Right lobe of liver (tissue), 6 donors: ENCODE measurements around the gene BRK1. TPM values are rescaled to one million over a fixed set of nuclear protein-coding genes. Genes with fewer than 3 reads are reported as not detected.
"Not testable (repeated sequence)": the region's sequence is repeated elsewhere in the genome, so short reads cannot be mapped to it uniquely, and the experiment has no call there.

Experiments
- ATAC-seq, 4 donors: fragments of 200-7000 bp; cut with Tn5 transposase; one replicate each; pipeline ENCODE4 v1.9.1; 2020; ENCODE audit warnings: mild to moderate bottlenecking in 4 of 4, moderate library complexity in 4 of 4
- DNase-seq, 3 donors: peaks; one replicate each; pipeline ENCODE4 v3.0.0-alpha.2; 2020
- H3K27ac ChIP-seq, 3 donors: fragments of 200-600 bp; one replicate each; pipeline ENCODE4 v1.8.0; 2022
- H3K27me3 ChIP-seq, 2 donors: fragments of 200-600 bp; one replicate each; pipeline ENCODE4 v1.8.0; 2022
- H3K36me3 ChIP-seq, 4 donors: fragments of 200-600 bp; sonication (generic) in 1 of 4; one replicate each; pipeline versions ENCODE4 v1.5.1 to v1.8.0; 2017 to 2022; ENCODE audit warnings: control low read depth in 1 of 4
- H3K4me1 ChIP-seq, 4 donors: fragments of 200-600 bp; sonication (generic) in 1 of 4; one replicate each; pipeline versions ENCODE4 v1.5.1 to v1.8.0; 2017 to 2022; ENCODE audit warnings: control low read depth in 1 of 4
- H3K4me3 ChIP-seq, 3 donors: fragments of 200-600 bp; one replicate each; pipeline ENCODE4 v1.8.0; 2022
- H3K9me3 ChIP-seq, 4 donors: fragments of 200-600 bp; sonication (generic) in 1 of 4; one replicate each; pipeline versions ENCODE4 v1.5.1 to v1.8.0; 2017 to 2022; ENCODE audit warnings: control low read depth in 1 of 4
- POLR2A ChIP-seq: fragments of 450-650 bp; IDR thresholded peaks from one replicate; pipeline ENCODE4 v1.6.1; 2017; ENCODE audit warnings: antibody characterized with exemption, mild to moderate bottlenecking
- WGBS: methylation state at CpG from one replicate; pipeline ENCODE4 v1.1.6; 2018; ENCODE audit warnings: low coverage, low lambda C conversion rate; ENCODE audit not compliant: insufficient coverage; ENCODE audit errors: missing lambda C conversion rate; 5-methylcytosine and 5-hydroxymethylcytosine counted together
- intact Hi-C, 2 donors: fragments of 100-400 bp; cut with DNase I; formaldehyde crosslinking; loops; one replicate each; pipeline versions ENCODE4 v1.11.2 to v1.14.1; 2022
- total RNA-seq, 6 experiments: library from RNA; depleted of rRNA in 2 of 6; stranded (reverse); fragments of >200 nt in 2 of 6; fragmentation: NEBNext Ultra II Directional in 3 of 6; extraction: Animal tissue kit (Norgen Biotek cat#: 25700) in 3 of 6; gene quantifications; one replicate each; pipeline versions ENCODE4 v1.1.0 to v1.2.4, GENCODE V29; 2016 to 2023
- TF ChIP-seq, protein P1 (sequence below), 4 donors: fragments of 200-600 bp in 3 of 4; fragments of 450-650 bp in 1 of 4; IDR thresholded peaks; one replicate each; pipeline versions ENCODE4 v1.5.1 to v1.8.0; 2016 to 2022; ENCODE audit warnings: antibody characterized with exemption in 4 of 4, mild to moderate bottlenecking in 2 of 4
- donor health status: DM: no; HTN: yes; CAD: no.
- donor health status: DM: no; HTN: no; CAD: no.
- donor health status: DM: no; HTN: no; CAD: no.
- donor health status: DM: no; HTN: yes; CAD: no.
- donor health status: DM: no; HTN: yes; CAD: no.

The BRK1 gene
- total RNA-seq, 6 experiments from 2014 or later: 41.2 to 55.3 (median 42.7) TPM

- no peaks in the 10 kb centered on the region for H3K9me3 ChIP-seq
- DNase-seq (no peak), ATAC-seq (no peak)
- H3K36me3 ChIP-seq: no peaks in the 10 kb centered on the region
- intact Hi-C loops: no loop called here
- WGBS: 77% methylated on average over 4 of the region's 4 CpGs
- H3K4me3 ChIP-seq: no peak overlapping the region
- TF ChIP-seq, protein P1, sequence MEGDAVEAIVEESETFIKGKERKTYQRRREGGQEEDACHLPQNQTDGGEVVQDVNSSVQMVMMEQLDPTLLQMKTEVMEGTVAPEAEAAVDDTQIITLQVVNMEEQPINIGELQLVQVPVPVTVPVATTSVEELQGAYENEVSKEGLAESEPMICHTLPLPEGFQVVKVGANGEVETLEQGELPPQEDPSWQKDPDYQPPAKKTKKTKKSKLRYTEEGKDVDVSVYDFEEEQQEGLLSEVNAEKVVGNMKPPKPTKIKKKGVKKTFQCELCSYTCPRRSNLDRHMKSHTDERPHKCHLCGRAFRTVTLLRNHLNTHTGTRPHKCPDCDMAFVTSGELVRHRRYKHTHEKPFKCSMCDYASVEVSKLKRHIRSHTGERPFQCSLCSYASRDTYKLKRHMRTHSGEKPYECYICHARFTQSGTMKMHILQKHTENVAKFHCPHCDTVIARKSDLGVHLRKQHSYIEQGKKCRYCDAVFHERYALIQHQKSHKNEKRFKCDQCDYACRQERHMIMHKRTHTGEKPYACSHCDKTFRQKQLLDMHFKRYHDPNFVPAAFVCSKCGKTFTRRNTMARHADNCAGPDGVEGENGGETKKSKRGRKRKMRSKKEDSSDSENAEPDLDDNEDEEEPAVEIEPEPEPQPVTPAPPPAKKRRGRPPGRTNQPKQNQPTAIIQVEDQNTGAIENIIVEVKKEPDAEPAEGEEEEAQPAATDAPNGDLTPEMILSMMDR (IDR thresholded peaks at IDR 0.05): no peak
- TF ChIP-seq POLR2A: no peak
- no peak overlapping the region for H3K27ac ChIP-seq
- H3K4me1 ChIP-seq: peaks cover 0 to 18% (median 4%) of the 10 kb centered on the region in 4 donors
- no peaks in the 10 kb centered on the region for H3K27me3 ChIP-seq
These were observed 3.9 kb downstream of the BRK1 start for GRCh38 chr3:10119376-10119775.

GRCh38 chr3:10121064-10121463 is 5.6 kb downstream of the BRK1 start:
- H3K27me3 ChIP-seq: no peaks in the 10 kb centered on the region
- H3K36me3 ChIP-seq: peaks cover 0 to 7% (median 3%) of the 10 kb centered on the region in 4 donors
- intact Hi-C loops: no loop called here
- 92% methylated on average over 2 of the region's 2 CpGs for WGBS
- H3K4me3 ChIP-seq: no peak overlapping the region
- H3K27ac ChIP-seq: no peak overlapping the region
- TF ChIP-seq, protein P1 (IDR thresholded peaks at IDR 0.05): no peak
- TF ChIP-seq POLR2A: no peak
- no peak for ATAC-seq
- DNase-seq: no peak
- peaks cover 0 to 13% (median 4%) of the 10 kb centered on the region in 4 donors for H3K4me1 ChIP-seq
- no peaks in the 10 kb centered on the region for H3K9me3 ChIP-seq

DNA sequence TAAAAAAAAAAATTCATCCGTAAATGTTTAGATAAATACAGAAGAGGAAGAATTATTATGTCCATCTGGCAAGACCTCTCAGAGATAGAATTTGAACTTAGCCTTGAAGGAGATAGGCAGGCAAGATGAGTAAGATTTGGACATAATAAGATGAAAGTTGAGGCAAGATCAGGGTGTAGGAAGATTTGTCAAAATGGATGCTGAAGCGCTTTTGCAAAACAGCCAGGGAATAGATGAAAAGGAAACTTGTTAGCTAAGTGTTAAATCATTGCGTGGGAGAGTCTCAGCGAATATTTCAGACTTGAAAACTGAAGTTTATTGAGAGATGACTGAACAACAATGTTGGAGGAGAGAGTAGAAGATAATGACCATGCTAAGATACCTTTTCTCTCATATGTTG is 7.2 kb downstream of the BRK1 start:
- H3K4me1 ChIP-seq: peaks cover 0 to under 1% (median 0%) of the 10 kb centered on the region in 4 donors
- TF ChIP-seq, protein P1 (IDR thresholded peaks at IDR 0.05): no peak
- no peak for TF ChIP-seq POLR2A
- H3K4me3 ChIP-seq: no peak overlapping the region
- intact Hi-C loops: no loop called here
- WGBS: 90% methylated on average over 4 of the region's 4 CpGs
- no peak overlapping the region for H3K27ac ChIP-seq
- H3K27me3 ChIP-seq: no peaks in the 10 kb centered on the region
- no peak for ATAC-seq
- no peaks in the 10 kb centered on the region for H3K9me3 ChIP-seq
- H3K36me3 ChIP-seq: peaks cover 0 to 19% (median 9%) of the 10 kb centered on the region in 4 donors
- DNase-seq: no peak

DNA sequence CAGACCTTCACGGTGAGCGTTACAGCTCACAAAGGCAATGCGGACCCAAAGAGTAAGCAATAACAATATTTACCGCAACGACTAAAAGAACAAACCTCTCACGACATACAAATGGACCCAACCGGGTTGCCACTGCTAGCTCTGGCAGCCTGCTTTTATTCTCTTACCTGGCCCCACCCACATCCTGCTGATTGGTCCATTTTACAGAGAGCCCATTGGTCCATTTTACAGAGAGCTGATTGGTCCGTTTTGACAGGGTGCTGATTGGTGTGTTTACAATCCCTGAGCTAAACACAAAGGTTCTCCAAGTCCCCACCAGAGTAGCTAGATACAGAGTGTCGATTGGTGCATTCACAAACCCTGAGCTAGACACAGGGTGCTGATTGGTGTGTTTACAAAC is 20.4 kb downstream of the BRK1 start:
- ATAC-seq, H3K9me3 ChIP-seq, H3K4me1 ChIP-seq, H3K27ac ChIP-seq, H3K36me3 ChIP-seq, intact Hi-C loops, DNase-seq, H3K4me3 ChIP-seq, H3K27me3 ChIP-seq: not testable (repeated sequence)
- 88% methylated on average over 8 of the region's 9 CpGs for WGBS

DNA sequence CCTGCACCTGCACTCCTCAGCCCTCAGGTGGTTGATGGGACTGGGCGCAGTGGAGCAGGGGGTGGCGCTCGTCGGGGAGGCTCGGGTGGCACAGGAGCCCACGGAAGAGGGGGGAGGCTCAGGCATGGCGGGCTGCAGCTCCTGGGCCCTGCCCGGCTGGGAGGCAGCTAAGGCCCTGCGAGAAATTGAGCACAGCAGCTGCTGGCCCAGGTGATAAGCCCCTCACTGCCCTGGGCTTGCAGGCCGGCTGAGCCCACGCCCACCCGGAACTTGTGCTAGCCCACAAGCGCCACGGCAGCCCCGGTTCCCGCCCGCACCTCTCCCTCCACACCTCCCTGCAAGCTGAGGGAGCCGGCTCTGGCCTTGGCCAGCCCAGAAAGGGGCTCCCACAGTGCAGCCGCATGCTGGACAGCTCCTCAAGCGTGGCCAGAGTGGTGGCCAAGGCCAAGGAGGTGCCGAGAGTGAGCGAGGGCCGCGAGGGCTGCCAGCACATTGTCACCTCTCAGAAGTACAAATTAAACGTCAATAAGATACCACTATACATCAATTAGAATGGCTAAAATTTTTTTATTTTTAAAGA is 21.0 kb downstream of the BRK1 start:
- WGBS: 78% methylated on average over 7 of the region's 25 CpGs
- TF ChIP-seq, protein P1 (IDR thresholded peaks at IDR 0.05): no peak
- no peak for TF ChIP-seq POLR2A
- Histone ChIP-seq H3K27ac (no peak overlapping the region), H3K4me1 (no peaks in the 10 kb centered on the region), H3K9me3 (no peaks in the 10 kb centered on the region), H3K36me3 (no peaks in the 10 kb centered on the region), H3K27me3 (no peaks in the 10 kb centered on the region), H3K4me3 (no peak overlapping the region)
- no peak for DNase-seq
- intact Hi-C loops: no loop called here
- ATAC-seq: no peak
